Peyer's patch (tissue), 4 donors: Measurements from ENCODE around the gene ZNF79.

Experiments used
- POLR2A ChIP-seq, 2 donors: fragments of 450-650 bp; IDR thresholded peaks; one replicate each; pipeline ENCODE4 v1.5.1; 2017; ENCODE audit warnings: antibody characterized with exemption in 2 of 2, mild to moderate bottlenecking in 2 of 2, moderate library complexity in 2 of 2
- TF ChIP-seq, protein P1 (sequence below), 6 experiments: fragments of 450-650 bp in 4 of 6; fragments of 200-600 bp in 2 of 6; sonication (generic) in 1 of 6; IDR thresholded peaks; one replicate each; pipeline ENCODE4 v1.5.1; 2017 to 2019; ENCODE audit warnings: antibody characterized with exemption in 6 of 6, mild to moderate bottlenecking in 3 of 6, moderate library complexity in 1 of 6

DNA sequence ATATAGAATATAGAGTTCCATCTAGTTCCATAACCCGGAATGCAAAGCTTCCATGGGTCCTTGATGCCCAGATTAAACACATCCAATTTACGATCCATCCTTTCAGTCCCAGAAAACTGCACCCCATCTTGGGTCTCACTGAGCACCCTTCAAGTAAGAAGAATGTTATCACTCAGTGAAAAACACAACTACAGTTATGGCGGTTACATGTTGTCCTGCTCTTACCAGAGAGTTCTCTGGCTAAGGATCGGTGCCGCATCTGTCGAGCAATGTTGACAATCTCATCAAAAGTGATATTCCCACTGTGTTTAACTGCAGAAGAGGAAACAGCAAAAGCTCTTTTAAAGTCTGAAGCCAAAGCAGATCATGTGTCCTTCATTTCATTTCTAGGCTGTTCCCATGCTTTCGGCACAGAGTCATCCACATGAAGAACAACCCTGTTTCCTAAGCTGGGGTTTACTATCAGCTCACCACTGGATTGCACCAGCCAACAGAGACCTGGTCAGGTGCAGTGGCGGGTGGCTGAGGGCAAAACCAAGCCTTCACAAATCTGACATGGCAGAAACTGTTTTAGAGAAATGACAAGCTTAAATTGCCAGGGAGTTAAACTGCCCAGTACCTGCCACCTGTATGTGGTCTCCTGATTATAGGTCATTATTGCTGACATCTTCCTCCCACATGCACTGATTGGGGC, 24.1 kb downstream of the ZNF79 start:
- TF ChIP-seq, protein P1, sequence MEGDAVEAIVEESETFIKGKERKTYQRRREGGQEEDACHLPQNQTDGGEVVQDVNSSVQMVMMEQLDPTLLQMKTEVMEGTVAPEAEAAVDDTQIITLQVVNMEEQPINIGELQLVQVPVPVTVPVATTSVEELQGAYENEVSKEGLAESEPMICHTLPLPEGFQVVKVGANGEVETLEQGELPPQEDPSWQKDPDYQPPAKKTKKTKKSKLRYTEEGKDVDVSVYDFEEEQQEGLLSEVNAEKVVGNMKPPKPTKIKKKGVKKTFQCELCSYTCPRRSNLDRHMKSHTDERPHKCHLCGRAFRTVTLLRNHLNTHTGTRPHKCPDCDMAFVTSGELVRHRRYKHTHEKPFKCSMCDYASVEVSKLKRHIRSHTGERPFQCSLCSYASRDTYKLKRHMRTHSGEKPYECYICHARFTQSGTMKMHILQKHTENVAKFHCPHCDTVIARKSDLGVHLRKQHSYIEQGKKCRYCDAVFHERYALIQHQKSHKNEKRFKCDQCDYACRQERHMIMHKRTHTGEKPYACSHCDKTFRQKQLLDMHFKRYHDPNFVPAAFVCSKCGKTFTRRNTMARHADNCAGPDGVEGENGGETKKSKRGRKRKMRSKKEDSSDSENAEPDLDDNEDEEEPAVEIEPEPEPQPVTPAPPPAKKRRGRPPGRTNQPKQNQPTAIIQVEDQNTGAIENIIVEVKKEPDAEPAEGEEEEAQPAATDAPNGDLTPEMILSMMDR (IDR thresholded peaks at IDR 0.05), result no peak
- no peak for TF ChIP-seq POLR2A (IDR thresholded peaks at IDR 0.05)
